ENCODE data around the gene ATRIP. TPM values are rescaled to one million over a fixed set of nuclear protein-coding genes. Genes with fewer than 3 reads are reported as not detected.

Gene ATRIP
- total RNA-seq, 1 experiment from 2014 or later: 11.9 TPM

GRCh38 chr3:48409291-48410201, 37.0 kb upstream of the ATRIP start:
- TF ChIP-seq CTCF (IDR thresholded peaks at IDR 0.05) (no peak), SIN3A (IDR thresholded peaks at IDR 0.05; ENCODE audit: borderline replicate concordance, insufficient read depth, low read depth, low read length) (no peak), POLR2AphosphoS5 (IDR thresholded peaks at IDR 0.05; ENCODE audit: low read depth, low read length) (no peak)
- in situ Hi-C loops (cut with HindIII; ENCODE audit: low pct_unique_long_range_greater_than_20kb, low sequenced_read_pairs): no loop called here
- ATAC-seq: no peak

GRCh38 chr3:48410205-48411040, 36.1 kb upstream of the ATRIP start:
- in situ Hi-C loops (cut with HindIII; ENCODE audit: low pct_unique_long_range_greater_than_20kb, low sequenced_read_pairs) (no loop called here), intact Hi-C loops (cut with micrococcal nuclease; ENCODE audit: unreplicated experiment) (no loop called here)
- BruUV-seq (replicated peaks): no TSS peak
- DNase-seq (ENCODE audit: low read depth, low spot score) (no peak), ATAC-seq (no peak)
- POLR2A ChIA-PET: no interaction called here
- H3K27me3 ChIP-seq (ENCODE audit: control insufficient read depth, insufficient read depth, low read length): no peaks in the 10 kb centered on the region
- no peak overlapping the region for H3K4me3 ChIP-seq (ENCODE audit: low read depth in 2 of 2, low read length in 2 of 2)
- no peak overlapping the region for H3K27ac ChIP-seq (ENCODE audit: low read length)
- H3K4me1 ChIP-seq (ENCODE audit: control insufficient read depth, insufficient read depth, low read length): no peaks in the 10 kb centered on the region
- CTCF ChIA-PET: interaction anchor here (1.7 kb wide), 1 partner anchor 26 kb away, joined by 6 read pairs; no protein-coding TSS in a partner anchor
- H3K36me3 ChIP-seq (ENCODE audit: control insufficient read depth, insufficient read depth, low read length): no peaks in the 10 kb centered on the region
- H3K9me3 ChIP-seq (ENCODE audit: control insufficient read depth, insufficient read depth, low read depth, low read length): no peaks in the 10 kb centered on the region
- no peak for TF ChIP-seq SIN3A (IDR thresholded peaks at IDR 0.05; ENCODE audit: borderline replicate concordance, insufficient read depth, low read depth, low read length)
- no peak for TF ChIP-seq CTCF (IDR thresholded peaks at IDR 0.05)
- no peak for TF ChIP-seq REST (IDR thresholded peaks at IDR 0.05; ENCODE audit: insufficient read depth in 1 of 2, low read depth in 2 of 2, low read length in 1 of 2)
- no peak for TF ChIP-seq POLR2AphosphoS5 (IDR thresholded peaks at IDR 0.05; ENCODE audit: low read depth, low read length)
- TF ChIP-seq TCF7L2 (IDR thresholded peaks at IDR 0.05; ENCODE audit: low read depth, low read length): no peak

More at GRCh38 chr3:48409291-48410201, 37.0 kb upstream of the ATRIP start:
- Histone ChIP-seq H3K4me3 (ENCODE audit: low read depth in 2 of 2, low read length in 2 of 2) (no peak overlapping the region), H3K4me1 (ENCODE audit: control insufficient read depth, insufficient read depth, low read length) (no peaks in the 10 kb centered on the region), H3K27me3 (ENCODE audit: control insufficient read depth, insufficient read depth, low read length) (no peaks in the 10 kb centered on the region), H3K9me3 (ENCODE audit: control insufficient read depth, insufficient read depth, low read depth, low read length) (no peaks in the 10 kb centered on the region), H3K27ac (ENCODE audit: low read length) (no peak overlapping the region), H3K36me3 (ENCODE audit: control insufficient read depth, insufficient read depth, low read length) (no peaks in the 10 kb centered on the region)
- intact Hi-C loops (cut with micrococcal nuclease; ENCODE audit: unreplicated experiment): no loop called here
- DNase-seq (ENCODE audit: low read depth, low spot score): no peak
- ChIA-PET POLR2A (no interaction called here), CTCF (interaction anchor here (1.9 kb wide), 1 partner anchor 27 kb away, joined by 13 read pairs; no protein-coding TSS in a partner anchor)
- no TSS peak for BruUV-seq (replicated peaks)

Measured in Panc1 (cell line).